Measurements from ENCODE around the gene INSIG1.

The INSIG1 gene

DNA sequence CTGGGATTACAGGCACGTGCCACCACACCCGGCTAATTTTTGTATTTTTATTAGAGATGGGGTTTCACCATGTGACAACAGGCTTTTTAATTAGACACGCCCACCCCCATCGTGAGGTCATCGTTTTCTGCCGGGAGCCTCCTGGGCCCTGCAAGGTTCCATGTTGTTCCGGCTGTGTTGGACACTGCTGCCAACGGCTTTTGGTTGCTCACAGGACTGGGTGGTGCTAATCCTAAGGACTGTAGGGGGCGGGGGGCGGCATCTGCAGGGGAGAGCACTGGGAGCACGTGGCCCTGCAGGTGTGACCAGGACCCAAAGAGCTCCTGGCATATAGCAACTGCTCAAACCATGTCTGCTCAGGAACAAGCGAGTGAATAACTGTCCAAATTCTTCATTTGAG is 29.5 kb upstream of the INSIG1 start (continued):
- no peak for TF ChIP-seq TOX (CRISPR knock-in tag; IDR thresholded peaks at IDR 0.05; ENCODE audit: borderline replicate concordance)

DNA sequence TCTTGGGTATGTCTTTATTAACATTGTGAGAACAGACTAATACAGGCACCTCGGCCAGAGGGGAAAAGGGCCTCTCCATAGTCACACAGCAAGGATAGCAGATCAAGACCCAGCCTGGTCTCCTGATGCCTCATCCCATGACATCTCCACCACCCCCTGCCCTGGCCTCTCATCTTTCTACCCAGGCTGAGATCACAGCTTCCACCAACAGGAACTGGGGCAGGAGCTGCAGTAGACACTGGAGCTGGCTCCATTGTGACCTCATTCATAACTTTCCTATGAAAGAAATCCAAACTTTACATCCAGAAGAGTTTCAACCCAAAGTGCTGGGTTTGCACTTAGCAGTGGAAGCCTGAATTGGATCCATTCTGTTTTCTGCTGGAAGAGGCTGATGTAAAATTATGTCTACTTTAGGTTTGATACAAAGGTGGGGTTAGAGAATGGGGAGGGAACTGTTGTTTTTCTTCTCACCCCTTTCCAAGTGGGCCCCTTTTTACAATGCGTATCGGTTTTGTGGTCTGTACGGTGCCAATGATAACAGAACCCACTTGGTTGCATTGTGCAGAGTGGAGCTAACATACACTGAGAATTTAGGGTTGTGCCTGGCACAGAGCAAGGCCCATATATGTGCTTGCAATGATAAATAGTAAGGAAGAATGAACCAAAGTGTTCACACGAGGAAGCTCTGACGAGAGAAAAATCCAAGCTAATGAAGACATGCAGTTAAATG is 28.6 kb upstream of the INSIG1 start:
- ATAC-seq: no peak
- no peak for TF ChIP-seq TCF4 (CRISPR knock-in tag; IDR thresholded peaks at IDR 0.05; ENCODE audit: borderline replicate concordance)
- TF ChIP-seq SNAI2 (CRISPR knock-in tag; IDR thresholded peaks at IDR 0.05): no peak
- no peak for TF ChIP-seq ZNF70 (CRISPR knock-in tag; IDR thresholded peaks at IDR 0.05)
- no peak for TF ChIP-seq ARNTL (CRISPR knock-in tag; IDR thresholded peaks at IDR 0.05; ENCODE audit: borderline replicate concordance, low read depth)
- no peak for TF ChIP-seq ZNF565 (CRISPR knock-in tag; conservative IDR thresholded peaks at IDR 0.05; ENCODE audit: low read depth)
- TF ChIP-seq PPARA (CRISPR knock-in tag; IDR thresholded peaks at IDR 0.05; ENCODE audit: borderline replicate concordance): no peak
- TF ChIP-seq ZC3H10 (CRISPR knock-in tag; IDR thresholded peaks at IDR 0.05): no peak
- TF ChIP-seq ISL1 (CRISPR knock-in tag; IDR thresholded peaks at IDR 0.05): no peak
- no peak for TF ChIP-seq TOX (CRISPR knock-in tag; IDR thresholded peaks at IDR 0.05; ENCODE audit: borderline replicate concordance)
- TF ChIP-seq OSR1 (CRISPR knock-in tag; IDR thresholded peaks at IDR 0.05): no peak
- TF ChIP-seq GLIS3 (CRISPR knock-in tag; IDR thresholded peaks at IDR 0.05): no peak
- TF ChIP-seq ZFP3 (CRISPR knock-in tag; IDR thresholded peaks at IDR 0.05): no peak
- TF ChIP-seq ESRRG (CRISPR knock-in tag; IDR thresholded peaks at IDR 0.05): no peak

DNA sequence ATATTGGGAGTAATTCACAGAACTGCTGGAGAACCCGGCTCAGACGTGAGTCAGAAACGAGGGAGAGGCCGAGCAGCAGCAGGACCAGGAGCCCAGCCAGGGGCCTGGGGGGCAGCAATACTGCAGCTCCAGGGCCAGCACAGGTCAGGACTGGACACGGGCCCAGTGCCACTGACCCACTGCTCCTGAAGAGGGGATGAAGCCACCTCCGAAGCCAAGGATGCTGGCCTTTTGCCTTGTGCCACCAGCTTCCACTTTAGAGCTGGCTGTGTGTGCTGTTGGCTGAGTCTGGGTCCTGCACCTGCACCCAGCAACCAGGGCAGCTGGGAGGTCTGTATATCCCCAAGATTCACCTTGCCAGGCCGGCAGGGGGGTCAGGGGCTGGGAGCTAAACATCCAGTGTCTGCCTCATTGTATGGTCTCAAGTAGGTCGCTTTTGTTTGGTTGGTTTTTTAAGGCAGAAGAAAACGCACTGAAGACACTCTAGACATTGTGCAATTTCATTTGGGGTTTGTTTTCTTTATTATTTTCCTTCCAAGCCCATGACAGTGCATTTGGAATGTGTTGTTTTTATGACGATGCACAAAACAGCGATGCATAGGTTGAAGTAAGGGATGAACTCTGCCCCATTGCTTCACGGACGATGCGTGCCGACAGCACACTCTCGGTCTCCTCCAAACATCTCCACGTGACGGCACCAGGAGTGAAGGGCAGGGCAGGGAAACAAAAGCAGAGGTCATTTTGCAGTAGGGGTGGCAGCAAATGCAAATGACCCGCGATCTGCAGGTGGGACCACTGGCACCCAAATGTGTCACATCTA is 27.7 kb upstream of the INSIG1 start:
- TF ChIP-seq ZNF70 (CRISPR knock-in tag; IDR thresholded peaks at IDR 0.05) (no peak), ZFP3 (CRISPR knock-in tag; IDR thresholded peaks at IDR 0.05) (no peak), TCF4 (CRISPR knock-in tag; IDR thresholded peaks at IDR 0.05; ENCODE audit: borderline replicate concordance) (no peak), ZNF565 (CRISPR knock-in tag; conservative IDR thresholded peaks at IDR 0.05; ENCODE audit: low read depth) (no peak), ARNTL (CRISPR knock-in tag; IDR thresholded peaks at IDR 0.05; ENCODE audit: borderline replicate concordance, low read depth) (no peak), RARB (CRISPR knock-in tag; IDR thresholded peaks at IDR 0.05) (no peak), ZFP30 (CRISPR knock-in tag; IDR thresholded peaks at IDR 0.05) (no peak), CSDC2 (CRISPR knock-in tag; IDR thresholded peaks at IDR 0.05) (no peak)
- TF ChIP-seq, protein P1, sequence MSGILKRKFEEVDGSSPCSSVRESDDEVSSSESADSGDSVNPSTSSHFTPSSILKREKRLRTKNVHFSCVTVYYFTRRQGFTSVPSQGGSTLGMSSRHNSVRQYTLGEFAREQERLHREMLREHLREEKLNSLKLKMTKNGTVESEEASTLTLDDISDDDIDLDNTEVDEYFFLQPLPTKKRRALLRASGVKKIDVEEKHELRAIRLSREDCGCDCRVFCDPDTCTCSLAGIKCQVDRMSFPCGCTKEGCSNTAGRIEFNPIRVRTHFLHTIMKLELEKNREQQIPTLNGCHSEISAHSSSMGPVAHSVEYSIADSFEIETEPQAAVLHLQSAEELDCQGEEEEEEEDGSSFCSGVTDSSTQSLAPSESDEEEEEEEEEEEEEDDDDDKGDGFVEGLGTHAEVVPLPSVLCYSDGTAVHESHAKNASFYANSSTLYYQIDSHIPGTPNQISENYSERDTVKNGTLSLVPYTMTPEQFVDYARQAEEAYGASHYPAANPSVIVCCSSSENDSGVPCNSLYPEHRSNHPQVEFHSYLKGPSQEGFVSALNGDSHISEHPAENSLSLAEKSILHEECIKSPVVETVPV (CRISPR knock-in tag; IDR thresholded peaks at IDR 0.05): no peak
- no peak for ATAC-seq

DNA sequence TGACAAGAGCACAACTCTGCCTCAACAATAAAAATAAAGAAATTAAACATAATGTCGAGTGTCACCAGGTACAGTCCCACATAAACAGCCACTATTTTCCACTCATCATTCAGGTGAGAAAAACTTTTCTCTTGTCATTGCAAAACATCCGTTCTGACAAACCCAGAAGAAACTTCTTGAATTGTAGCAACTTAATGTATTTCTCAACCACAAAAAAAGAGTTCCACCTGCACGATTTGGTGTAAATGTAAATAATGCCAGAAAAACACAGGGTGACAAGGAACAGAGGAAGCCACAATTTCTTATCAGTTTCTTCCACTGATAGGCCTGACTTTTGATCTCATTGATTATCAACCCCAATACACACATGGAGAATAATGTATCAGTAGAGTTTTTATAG is 26.8 kb upstream of the INSIG1 start:
- no peak for TF ChIP-seq ZFP30 (CRISPR knock-in tag; IDR thresholded peaks at IDR 0.05)
- TF ChIP-seq, protein P2, sequence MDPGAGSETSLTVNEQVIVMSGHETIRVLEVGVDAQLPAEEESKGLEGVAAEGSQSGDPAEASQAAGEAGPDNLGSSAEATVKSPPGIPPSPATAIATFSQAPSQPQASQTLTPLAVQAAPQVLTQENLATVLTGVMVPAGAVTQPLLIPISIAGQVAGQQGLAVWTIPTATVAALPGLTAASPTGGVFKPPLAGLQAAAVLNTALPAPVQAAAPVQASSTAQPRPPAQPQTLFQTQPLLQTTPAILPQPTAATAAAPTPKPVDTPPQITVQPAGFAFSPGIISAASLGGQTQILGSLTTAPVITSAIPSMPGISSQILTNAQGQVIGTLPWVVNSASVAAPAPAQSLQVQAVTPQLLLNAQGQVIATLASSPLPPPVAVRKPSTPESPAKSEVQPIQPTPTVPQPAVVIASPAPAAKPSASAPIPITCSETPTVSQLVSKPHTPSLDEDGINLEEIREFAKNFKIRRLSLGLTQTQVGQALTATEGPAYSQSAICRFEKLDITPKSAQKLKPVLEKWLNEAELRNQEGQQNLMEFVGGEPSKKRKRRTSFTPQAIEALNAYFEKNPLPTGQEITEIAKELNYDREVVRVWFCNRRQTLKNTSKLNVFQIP (CRISPR knock-in tag; IDR thresholded peaks at IDR 0.05; ENCODE audit: borderline replicate concordance, low read depth): no peak
- no peak for ATAC-seq

DNA sequence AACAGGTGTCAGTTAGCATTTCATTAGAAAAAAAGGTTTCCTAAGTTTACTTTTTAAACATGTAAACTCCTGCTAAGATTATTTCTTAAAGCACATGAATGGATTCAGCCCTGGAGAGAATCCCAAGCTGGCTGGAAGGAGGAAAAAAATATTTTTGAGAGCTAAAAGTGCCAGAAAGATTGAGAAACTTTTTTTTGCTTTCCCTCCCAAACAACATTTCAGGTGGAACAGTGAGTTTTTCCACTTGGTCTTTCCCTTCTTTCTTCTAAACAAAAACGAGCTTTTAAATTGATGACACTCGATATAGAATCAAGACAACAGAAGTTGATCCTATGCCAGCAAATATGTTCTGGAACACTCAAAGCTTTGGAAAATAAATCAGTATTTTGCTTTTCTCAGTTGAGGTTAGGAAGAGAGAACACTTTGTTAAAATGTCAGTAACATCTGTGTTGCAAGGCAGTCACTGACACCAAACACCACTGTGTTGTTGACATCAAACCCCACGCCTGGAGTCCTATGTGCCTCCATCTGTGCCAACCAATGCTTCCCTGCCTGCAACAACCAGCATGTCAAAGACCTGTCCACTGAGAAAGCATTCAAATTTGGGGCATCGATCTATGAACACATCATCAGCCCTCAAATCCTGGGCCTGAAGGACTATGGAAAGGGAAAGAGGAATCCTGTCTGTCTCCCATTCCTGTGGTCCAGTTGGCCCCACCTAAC is 22.9 kb upstream of the INSIG1 start:
- no peak for ATAC-seq
- TF ChIP-seq ZNF70 (CRISPR knock-in tag; IDR thresholded peaks at IDR 0.05) (no peak), RARB (CRISPR knock-in tag; IDR thresholded peaks at IDR 0.05) (no peak), TOX (CRISPR knock-in tag; IDR thresholded peaks at IDR 0.05; ENCODE audit: borderline replicate concordance) (no peak), CSDC2 (CRISPR knock-in tag; IDR thresholded peaks at IDR 0.05) (no peak), GLIS3 (CRISPR knock-in tag; IDR thresholded peaks at IDR 0.05) (no peak), ZC3H10 (CRISPR knock-in tag; IDR thresholded peaks at IDR 0.05) (no peak), ZFP30 (CRISPR knock-in tag; IDR thresholded peaks at IDR 0.05) (no peak), ISL1 (CRISPR knock-in tag; IDR thresholded peaks at IDR 0.05) (no peak), SNAI2 (CRISPR knock-in tag; IDR thresholded peaks at IDR 0.05) (no peak)
- TF ChIP-seq, protein P3, sequence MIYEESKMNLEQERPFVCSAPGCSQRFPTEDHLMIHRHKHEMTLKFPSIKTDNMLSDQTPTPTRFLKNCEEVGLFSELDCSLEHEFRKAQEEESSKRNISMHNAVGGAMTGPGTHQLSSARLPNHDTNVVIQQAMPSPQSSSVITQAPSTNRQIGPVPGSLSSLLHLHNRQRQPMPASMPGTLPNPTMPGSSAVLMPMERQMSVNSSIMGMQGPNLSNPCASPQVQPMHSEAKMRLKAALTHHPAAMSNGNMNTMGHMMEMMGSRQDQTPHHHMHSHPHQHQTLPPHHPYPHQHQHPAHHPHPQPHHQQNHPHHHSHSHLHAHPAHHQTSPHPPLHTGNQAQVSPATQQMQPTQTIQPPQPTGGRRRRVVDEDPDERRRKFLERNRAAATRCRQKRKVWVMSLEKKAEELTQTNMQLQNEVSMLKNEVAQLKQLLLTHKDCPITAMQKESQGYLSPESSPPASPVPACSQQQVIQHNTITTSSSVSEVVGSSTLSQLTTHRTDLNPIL (CRISPR knock-in tag; IDR thresholded peaks at IDR 0.05; ENCODE audit: low read depth): no peak
- TF ChIP-seq, protein P2 (CRISPR knock-in tag; IDR thresholded peaks at IDR 0.05; ENCODE audit: borderline replicate concordance, low read depth): no peak
- TF ChIP-seq, protein P4, sequence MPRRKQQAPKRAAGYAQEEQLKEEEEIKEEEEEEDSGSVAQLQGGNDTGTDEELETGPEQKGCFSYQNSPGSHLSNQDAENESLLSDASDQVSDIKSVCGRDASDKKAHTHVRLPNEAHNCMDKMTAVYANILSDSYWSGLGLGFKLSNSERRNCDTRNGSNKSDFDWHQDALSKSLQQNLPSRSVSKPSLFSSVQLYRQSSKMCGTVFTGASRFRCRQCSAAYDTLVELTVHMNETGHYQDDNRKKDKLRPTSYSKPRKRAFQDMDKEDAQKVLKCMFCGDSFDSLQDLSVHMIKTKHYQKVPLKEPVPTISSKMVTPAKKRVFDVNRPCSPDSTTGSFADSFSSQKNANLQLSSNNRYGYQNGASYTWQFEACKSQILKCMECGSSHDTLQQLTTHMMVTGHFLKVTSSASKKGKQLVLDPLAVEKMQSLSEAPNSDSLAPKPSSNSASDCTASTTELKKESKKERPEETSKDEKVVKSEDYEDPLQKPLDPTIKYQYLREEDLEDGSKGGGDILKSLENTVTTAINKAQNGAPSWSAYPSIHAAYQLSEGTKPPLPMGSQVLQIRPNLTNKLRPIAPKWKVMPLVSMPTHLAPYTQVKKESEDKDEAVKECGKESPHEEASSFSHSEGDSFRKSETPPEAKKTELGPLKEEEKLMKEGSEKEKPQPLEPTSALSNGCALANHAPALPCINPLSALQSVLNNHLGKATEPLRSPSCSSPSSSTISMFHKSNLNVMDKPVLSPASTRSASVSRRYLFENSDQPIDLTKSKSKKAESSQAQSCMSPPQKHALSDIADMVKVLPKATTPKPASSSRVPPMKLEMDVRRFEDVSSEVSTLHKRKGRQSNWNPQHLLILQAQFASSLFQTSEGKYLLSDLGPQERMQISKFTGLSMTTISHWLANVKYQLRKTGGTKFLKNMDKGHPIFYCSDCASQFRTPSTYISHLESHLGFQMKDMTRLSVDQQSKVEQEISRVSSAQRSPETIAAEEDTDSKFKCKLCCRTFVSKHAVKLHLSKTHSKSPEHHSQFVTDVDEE (CRISPR knock-in tag; IDR thresholded peaks at IDR 0.05): no peak

All from SK-N-SH treated with all-trans-retinoic acid at 6 μM for 48 hours (cell line).